H9 (cell line): ENCODE data around the gene MKRN3. TPM values are rescaled to one million over a fixed set of nuclear protein-coding genes. Genes with fewer than 3 reads are reported as not detected.
"Not testable (repeated sequence)": the region's sequence is repeated elsewhere in the genome, so short reads cannot be mapped to it uniquely, and the experiment has no call there.

Source experiments
- DNase-seq: peaks from one replicate; pipeline ENCODE4 v3.0.0-alpha.2; 2017
- H2AFZ ChIP-seq: one replicate; pipeline ENCODE4 v1.6.1; 2013; ENCODE audit warnings: mild to moderate bottlenecking, low read length, control low read depth, moderate library complexity
- H2AK5ac ChIP-seq: 2 replicates; pipeline ENCODE4 v1.6.1; 2013; ENCODE audit warnings: low read length, control low read depth, mixed read lengths; ENCODE audit not compliant: insufficient read length
- H2BK120ac ChIP-seq: one replicate; pipeline ENCODE4 v1.6.1; 2013; ENCODE audit warnings: low read depth, mild to moderate bottlenecking, low read length, control low read depth, inconsistent platforms; ENCODE audit not compliant: poor library complexity, severe bottlenecking
- H2BK12ac ChIP-seq: 2 replicates; pipeline ENCODE4 v1.6.1; 2013; ENCODE audit warnings: low read length, control low read depth, mixed read lengths, low read depth; ENCODE audit not compliant: insufficient read length
- H2BK15ac ChIP-seq: 2 replicates; pipeline ENCODE4 v1.6.1; 2013; ENCODE audit warnings: low read depth, low read length, control low read depth
- H2BK20ac ChIP-seq: one replicate; pipeline ENCODE4 v1.6.1; 2013; ENCODE audit warnings: low read depth, mild to moderate bottlenecking, low read length, control low read depth, inconsistent platforms; ENCODE audit not compliant: poor library complexity, severe bottlenecking
- H2BK5ac ChIP-seq: 2 replicates; pipeline ENCODE4 v1.6.1; 2013; ENCODE audit warnings: low read length, control low read depth, mixed read lengths; ENCODE audit not compliant: insufficient read length
- H3K14ac ChIP-seq: 2 replicates; pipeline ENCODE4 v1.6.1; 2013; ENCODE audit warnings: low read length, control low read depth; ENCODE audit not compliant: insufficient read depth
- H3K18ac ChIP-seq: 2 replicates; pipeline ENCODE4 v1.6.1; 2013; ENCODE audit warnings: low read depth, mild to moderate bottlenecking, mixed read lengths, low read length, control low read depth; ENCODE audit not compliant: insufficient read length
- H3K23ac ChIP-seq: 2 replicates; pipeline ENCODE4 v1.6.1; 2013; ENCODE audit warnings: low read length, control low read depth, mixed read lengths, low read depth; ENCODE audit not compliant: insufficient read length
- H3K23me2 ChIP-seq: 2 replicates; pipeline ENCODE4 v1.6.1; 2013; ENCODE audit warnings: low read depth, mild to moderate bottlenecking, mixed read lengths, low read length, control low read depth; ENCODE audit not compliant: insufficient read length, poor library complexity, severe bottlenecking
- H3K27ac ChIP-seq: 2 replicates; pipeline ENCODE4 v1.5.1; 2013; ENCODE audit warnings: low read length, control low read depth, mixed read lengths, low read depth; ENCODE audit not compliant: insufficient read length
- H3K27me3 ChIP-seq: 2 replicates; pipeline ENCODE4 v1.6.1; 2013; ENCODE audit warnings: low read length, control low read depth, inconsistent platforms; ENCODE audit not compliant: insufficient read depth
- H3K4ac ChIP-seq: 2 replicates; pipeline ENCODE4 v1.6.1; 2013; ENCODE audit warnings: low read depth, mild to moderate bottlenecking, control low read depth, inconsistent platforms, low read length, moderate library complexity
- H3K4me1 ChIP-seq: 2 replicates; pipeline ENCODE4 v1.6.1; 2013; ENCODE audit warnings: low read length, control low read depth, inconsistent platforms; ENCODE audit not compliant: insufficient read depth
- H3K4me2 ChIP-seq: 2 replicates; pipeline ENCODE4 v1.6.1; 2013; ENCODE audit warnings: low read length, control low read depth, mixed read lengths; ENCODE audit not compliant: insufficient read length, insufficient read depth
- H3K56ac ChIP-seq: 2 replicates; pipeline ENCODE4 v1.6.1; 2013; ENCODE audit warnings: low read depth, mild to moderate bottlenecking, mixed read lengths, low read length, control low read depth; ENCODE audit not compliant: insufficient read length
- H3K79me1 ChIP-seq: 2 replicates; pipeline ENCODE4 v1.6.1; 2013; ENCODE audit warnings: low read depth, mild to moderate bottlenecking, moderate library complexity, low read length, control low read depth, inconsistent platforms; ENCODE audit not compliant: insufficient read depth, poor library complexity, severe bottlenecking
- H3K79me2 ChIP-seq: 2 replicates; pipeline ENCODE4 v1.6.1; 2013; ENCODE audit warnings: low read length, control low read depth, inconsistent platforms; ENCODE audit not compliant: insufficient read depth
- H3K9ac ChIP-seq: 2 replicates; pipeline ENCODE4 v1.6.1; 2013; ENCODE audit warnings: low read length, control low read depth, mixed read lengths; ENCODE audit not compliant: insufficient read length; ENCODE audit errors: extremely low read depth
- H3K9me3 ChIP-seq: one replicate; pipeline ENCODE4 v1.6.1; 2013; ENCODE audit warnings: low read depth, low read length, inconsistent platforms; ENCODE audit not compliant: control insufficient read depth
- H3T11ph ChIP-seq: one replicate; pipeline ENCODE4 v1.6.1; 2013; ENCODE audit warnings: mild to moderate bottlenecking, low read length, control low read depth, inconsistent platforms
- H4K20me1 ChIP-seq: one replicate; pipeline ENCODE4 v1.6.1; 2013; ENCODE audit not compliant: control insufficient read depth, insufficient read length, insufficient read depth
- H4K5ac ChIP-seq: 2 replicates; pipeline ENCODE4 v1.6.1; 2013; ENCODE audit warnings: low read depth, mild to moderate bottlenecking, mixed read lengths, low read length, control low read depth; ENCODE audit not compliant: insufficient read length
- H4K8ac ChIP-seq: replicated peaks from 2 replicates; pipeline ENCODE4 v1.6.1; 2013; ENCODE audit warnings: low read length, control low read depth, mixed read lengths, low read depth; ENCODE audit not compliant: insufficient read length
- H4K91ac ChIP-seq: 2 replicates; pipeline ENCODE4 v1.6.1; 2013; ENCODE audit warnings: low read depth, mild to moderate bottlenecking, moderate library complexity, mixed read lengths, low read length, control low read depth; ENCODE audit not compliant: insufficient read length
- H3K27ac Mint-ChIP-seq, 3 experiments: 2 replicates in 2 of 3; 3 replicates in 1 of 3; pipeline ENCODE4 v1.8.0; 2020 to 2021; ENCODE audit warnings: mixed read lengths in 3 of 3, mild to moderate bottlenecking in 1 of 3, moderate library complexity in 1 of 3
- H3K27me3 Mint-ChIP-seq: 2 replicates; pipeline ENCODE4 v1.8.0; 2021; ENCODE audit warnings: low read depth, mild to moderate bottlenecking, moderate library complexity, mixed read lengths
- H3K36me3 Mint-ChIP-seq, 3 experiments: 2 replicates in 2 of 3; 3 replicates in 1 of 3; pipeline ENCODE4 v1.8.0; 2020 to 2021; ENCODE audit warnings: low read depth in 3 of 3, mixed read lengths in 3 of 3; ENCODE audit not compliant: insufficient read depth in 1 of 3
- H3K4me1 Mint-ChIP-seq, 2 experiments: 2 replicates each; pipeline ENCODE4 v1.8.0; 2020; ENCODE audit warnings: mixed read lengths in 2 of 2
- H3K4me3 Mint-ChIP-seq, 2 experiments: 2 replicates in 1 of 2; 3 replicates in 1 of 2; pipeline ENCODE4 v1.8.0; 2020 to 2021; ENCODE audit warnings: mild to moderate bottlenecking in 2 of 2, mixed read lengths in 2 of 2, moderate library complexity in 1 of 2
- H3K9me3 Mint-ChIP-seq, 2 experiments: 2 replicates in 1 of 2; 3 replicates in 1 of 2; pipeline ENCODE4 v1.8.0; 2020; ENCODE audit warnings: mild to moderate bottlenecking in 2 of 2, mixed read lengths in 2 of 2, moderate library complexity in 1 of 2
- CTCF ChIP-seq: fragments of 200-600 bp; sonication (generic); conservative IDR thresholded peaks from 3 replicates; pipeline ENCODE4 v1.8.0; 2021; ENCODE audit warnings: antibody characterized with exemption, mild to moderate bottlenecking
- WGBS: extraction: QIAGEN DNeasy Blood & Tissue Kit; methylation state at CpG from one replicate; pipeline ENCODE4 v1.1.7; 2013; ENCODE audit warnings: missing lambda C conversion rate, low lambda C conversion rate, mixed read lengths; ENCODE audit not compliant: insufficient read length; ENCODE audit errors: extremely low coverage; 5-methylcytosine and 5-hydroxymethylcytosine counted together
- total RNA-seq: library from RNA; stranded (reverse); gene quantifications from 2 replicates; pipeline ENCODE4 v1.2.1, GENCODE V29; 2021

Gene MKRN3
- total RNA-seq, 1 experiment from 2014 or later = not detected

- no peak overlapping the region for H2BK5ac ChIP-seq
- no peaks in the 10 kb centered on the region for H3K4me1 ChIP-seq
- no peaks in the 10 kb centered on the region for H3K79me1 ChIP-seq
- H2AK5ac ChIP-seq = no peak overlapping the region
- no peak overlapping the region for H4K91ac ChIP-seq
- H3K4me3 Mint-ChIP-seq = no peak overlapping the region
- TF ChIP-seq CTCF = no peak
- H3T11ph ChIP-seq = no peak overlapping the region
- H4K8ac ChIP-seq = no peak overlapping the region
- no peaks in the 10 kb centered on the region for H4K20me1 ChIP-seq
- peaks cover 56 to 60% of the 10 kb centered on the region in 2 experiments for H3K9me3 Mint-ChIP-seq
- H3K18ac ChIP-seq = no peak overlapping the region
- no peak overlapping the region for H3K4ac ChIP-seq
- no peak overlapping the region for H3K56ac ChIP-seq
- no peak overlapping the region for H2BK15ac ChIP-seq
- no peak overlapping the region for H3K14ac ChIP-seq
- WGBS = no CpG with 5 or more reads among the region's 5 CpGs
- no peaks in the 10 kb centered on the region; a peak in 1 of 7 replicates for H3K36me3 Mint-ChIP-seq
- DNase-seq = no peak
- H3K79me2 ChIP-seq = no peaks in the 10 kb centered on the region
- no peak overlapping the region for H2BK120ac ChIP-seq
- no peaks in the 10 kb centered on the region; the same call in none of the 2 replicates for H3K27me3 Mint-ChIP-seq
- no peak overlapping the region for H3K23ac ChIP-seq
- no peaks in the 10 kb centered on the region for H3K23me2 ChIP-seq
- H4K5ac ChIP-seq = no peak overlapping the region
- peaks cover 48% of the 10 kb centered on the region for H3K9me3 ChIP-seq
- no peaks in the 10 kb centered on the region for H3K27me3 ChIP-seq
- no peak overlapping the region for H2BK12ac ChIP-seq
- H2AFZ ChIP-seq = no peak overlapping the region
- no peak overlapping the region for H3K27ac Mint-ChIP-seq
- H3K27ac ChIP-seq = no peak overlapping the region
- no peak overlapping the region for H3K9ac ChIP-seq
- H2BK20ac ChIP-seq = no peak overlapping the region
- H3K4me2 ChIP-seq = no peak overlapping the region
- H3K4me1 Mint-ChIP-seq = no peaks in the 10 kb centered on the region
Measured at GRCh38 chr15:23596736-23597135, 31.3 kb downstream of the MKRN3 start.

DNA sequence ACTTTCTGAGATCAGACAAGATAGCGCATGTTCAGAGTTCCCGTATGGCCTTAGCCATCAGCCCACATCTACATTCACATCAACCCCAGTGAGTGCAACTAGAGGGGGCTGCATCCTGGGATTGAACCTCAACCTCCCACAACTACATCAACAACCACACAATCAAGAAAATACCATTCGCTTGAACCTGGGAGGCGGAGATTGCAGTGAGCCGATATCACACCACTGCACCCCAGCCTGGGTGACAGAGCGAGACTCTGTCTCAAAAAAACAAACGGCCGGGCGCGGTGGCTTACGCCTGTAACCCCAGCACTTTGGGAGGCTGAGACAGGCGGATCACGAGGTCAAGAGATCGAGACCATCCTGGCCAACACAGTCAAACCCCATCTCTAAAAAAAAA, 31.8 kb downstream of the MKRN3 start:
- H4K8ac ChIP-seq, H3K27me3 ChIP-seq, H4K5ac ChIP-seq, H4K20me1 ChIP-seq, H3K4me1 ChIP-seq, H4K91ac ChIP-seq, H3K4me3 Mint-ChIP-seq, H2BK12ac ChIP-seq, H2BK5ac ChIP-seq, H3K14ac ChIP-seq, H3K36me3 Mint-ChIP-seq, H2BK15ac ChIP-seq, H3K9ac ChIP-seq, H2BK20ac ChIP-seq, H3K79me1 ChIP-seq, H2BK120ac ChIP-seq, H2AK5ac ChIP-seq, H3K27ac ChIP-seq, H3K4me2 ChIP-seq, H3K56ac ChIP-seq, H3T11ph ChIP-seq, H3K18ac ChIP-seq, H3K79me2 ChIP-seq, H2AFZ ChIP-seq, H3K4ac ChIP-seq, H3K27me3 Mint-ChIP-seq, DNase-seq, H3K4me1 Mint-ChIP-seq, H3K23ac ChIP-seq, H3K23me2 ChIP-seq: not testable (repeated sequence)
- Mint-ChIP-seq H3K27ac (peak overlapping the region in 1 of 3 experiments; percentile 35; a peak in 1 of 7 replicates), H3K9me3 (peaks cover 58 to 65% of the 10 kb centered on the region in 2 experiments)
- peaks cover 53% of the 10 kb centered on the region for H3K9me3 ChIP-seq
- no CpG with 5 or more reads among the region's 14 CpGs for WGBS
